Endodermal cell (in vitro differentiated cells): Measurements from ENCODE around the gene FRMPD4. TPM values are rescaled to one million over a fixed set of nuclear protein-coding genes. Genes with fewer than 3 reads are reported as not detected.

Experiments used
- DNase-seq: peaks from one replicate; pipeline ENCODE4 v3.0.0-alpha.2; 2017
- H3K27ac ChIP-seq: 2 replicates; pipeline ENCODE4 v1.5.1; 2013; ENCODE audit warnings: mild to moderate bottlenecking, low read depth, low read length, moderate library complexity
- H3K27me3 ChIP-seq: 2 replicates; pipeline ENCODE4 v1.6.1; 2013; ENCODE audit warnings: mild to moderate bottlenecking, low read length, moderate library complexity; ENCODE audit not compliant: insufficient read depth, control insufficient read depth, poor library complexity, severe bottlenecking
- H3K36me3 ChIP-seq: 2 replicates; pipeline ENCODE4 v1.7.0; 2013; ENCODE audit warnings: mild to moderate bottlenecking, low read length, moderate library complexity; ENCODE audit not compliant: control insufficient read depth, insufficient read depth
- H3K4me1 ChIP-seq: one replicate; pipeline ENCODE4 v1.7.0; 2013; ENCODE audit warnings: low read length; ENCODE audit not compliant: control insufficient read depth, insufficient read depth
- H3K4me3 ChIP-seq: 2 replicates; pipeline ENCODE4 v1.5.1; 2013; ENCODE audit warnings: mild to moderate bottlenecking, low read length, moderate library complexity
- H3K9ac ChIP-seq: 2 replicates; pipeline ENCODE4 v1.6.1; 2013; ENCODE audit warnings: mild to moderate bottlenecking, low read length, moderate library complexity; ENCODE audit not compliant: poor library complexity, severe bottlenecking; ENCODE audit errors: extremely low read depth
- H3K9me3 ChIP-seq: 2 replicates; pipeline ENCODE4 v1.6.1; 2013; ENCODE audit warnings: mild to moderate bottlenecking, low read length, moderate library complexity; ENCODE audit not compliant: control insufficient read depth
- H3K27ac Mint-ChIP-seq: 2 replicates; pipeline ENCODE4 v1.8.0; 2020; ENCODE audit warnings: mixed read lengths
- H3K27me3 Mint-ChIP-seq: 2 replicates; pipeline ENCODE4 v1.8.0; 2021; ENCODE audit warnings: mild to moderate bottlenecking, mixed read lengths; ENCODE audit not compliant: insufficient read depth
- H3K36me3 Mint-ChIP-seq: 2 replicates; pipeline ENCODE4 v1.8.0; 2020; ENCODE audit warnings: low read depth, mixed read lengths
- H3K4me1 Mint-ChIP-seq: 2 replicates; pipeline ENCODE4 v1.8.0; 2020; ENCODE audit warnings: mixed read lengths
- H3K4me3 Mint-ChIP-seq: 2 replicates; pipeline ENCODE4 v1.8.0; 2020; ENCODE audit warnings: mild to moderate bottlenecking, moderate library complexity, mixed read lengths
- H3K9me3 Mint-ChIP-seq: 2 replicates; pipeline ENCODE4 v1.8.0; 2020; ENCODE audit warnings: mild to moderate bottlenecking, mixed read lengths
- CTCF ChIP-seq: fragments of 200-600 bp; sonication (generic); conservative IDR thresholded peaks from 2 replicates; pipeline ENCODE4 v1.5.0; 2021; ENCODE audit warnings: antibody characterized with exemption, mild to moderate bottlenecking
- WGBS, 2 experiments: methylation state at CpG; one replicate each; pipeline versions ENCODE4 v1.1.5 to v1.1.7; 2013; ENCODE audit warnings: missing lambda C conversion rate in 2 of 2, mixed read lengths in 1 of 2; ENCODE audit not compliant: insufficient coverage in 1 of 2, insufficient read length in 1 of 2; 5-methylcytosine and 5-hydroxymethylcytosine counted together
- total RNA-seq, 2 donors: library from RNA; stranded (reverse); fragmentation: NEBNext Ultra II Directional in 1 of 2; extraction: Animal tissue kit (Norgen Biotek cat#: 25700) in 1 of 2; gene quantifications; 2 replicates in 1 of 2; 3 replicates in 1 of 2; pipeline ENCODE4 v1.2.1, GENCODE V29; 2021

The FRMPD4 gene
- total RNA-seq, 2 donors from 2014 or later = 0.09 to 0.81 TPM

DNA sequence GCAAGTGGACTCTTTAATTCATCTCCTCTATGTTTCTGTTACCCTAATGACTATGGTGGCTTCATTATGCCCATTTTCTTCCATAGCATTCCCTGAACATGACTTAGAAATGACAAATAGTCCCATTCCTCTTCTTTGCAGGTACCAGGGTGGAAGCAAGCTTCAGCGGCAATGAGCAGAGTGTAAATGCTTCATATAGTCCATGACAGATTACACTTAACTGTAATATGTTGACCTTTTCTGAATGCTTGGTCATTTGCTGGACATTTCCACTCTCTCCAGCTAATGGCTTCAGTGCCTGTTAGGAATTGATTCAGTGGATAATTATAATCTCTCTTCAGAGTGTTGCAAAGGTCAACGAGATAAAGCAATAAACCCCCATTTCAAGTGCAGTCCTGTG, 523.2 kb downstream of the FRMPD4 start:
- no peaks in the 10 kb centered on the region for H3K27me3 ChIP-seq
- H3K9ac ChIP-seq = no peak overlapping the region
- DNase-seq = no peak
- H3K36me3 ChIP-seq = no peaks in the 10 kb centered on the region
- H3K27ac ChIP-seq = no peak overlapping the region
- no peaks in the 10 kb centered on the region for H3K4me1 ChIP-seq
- Mint-ChIP-seq H3K4me3 (no peak overlapping the region), H3K36me3 (no peaks in the 10 kb centered on the region), H3K27ac (no peak overlapping the region), H3K4me1 (no peaks in the 10 kb centered on the region), H3K9me3 (peaks cover 51% of the 10 kb centered on the region), H3K27me3 (no peaks in the 10 kb centered on the region)
- H3K4me3 ChIP-seq = no peak overlapping the region
- TF ChIP-seq CTCF = no peak
- WGBS, 2 experiments = 88% methylated on average over 2 of the region's 2 CpGs; no CpG with 5 or more reads in 1 of the 2 experiments
- no peaks in the 10 kb centered on the region for H3K9me3 ChIP-seq

DNA sequence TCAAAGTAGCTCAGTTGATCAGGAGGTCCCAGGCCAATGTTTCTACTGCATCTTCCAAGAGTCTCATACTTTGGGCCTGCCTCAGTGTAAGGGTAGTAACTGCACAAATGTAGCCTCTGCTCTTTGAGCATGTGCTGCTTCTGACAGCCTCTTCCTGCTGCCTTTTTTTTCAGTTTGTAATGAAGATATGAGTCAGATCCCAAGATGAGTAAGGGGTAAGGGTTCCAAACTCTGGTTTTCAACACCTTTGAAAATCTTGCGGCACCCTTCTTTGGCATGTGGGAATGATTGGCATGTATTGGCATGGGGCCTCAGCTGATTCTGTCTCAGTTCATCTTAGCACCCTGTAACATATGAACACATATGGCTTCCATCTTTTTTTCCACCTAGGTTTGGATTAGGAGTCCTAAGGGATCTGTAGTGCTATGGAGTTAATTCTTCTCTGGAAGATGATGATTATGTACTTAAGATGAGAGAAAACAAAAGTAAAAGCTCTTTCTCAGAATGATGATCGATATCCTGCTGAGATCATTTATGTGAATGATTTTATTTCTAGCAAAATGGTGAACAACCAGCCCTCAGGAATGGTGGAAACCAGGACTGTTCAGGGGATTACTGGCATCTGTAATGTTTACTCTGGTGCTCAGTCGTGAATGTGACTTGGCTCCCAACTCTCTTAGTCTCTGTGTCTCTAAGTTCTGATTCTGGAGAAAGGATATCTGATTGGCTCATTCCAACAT, 534.3 kb downstream of the FRMPD4 start:
- WGBS, 2 experiments = 97% methylated on average over 3 of the region's 3 CpGs; no CpG with 5 or more reads in 1 of the 2 experiments
- H3K36me3 ChIP-seq = no peaks in the 10 kb centered on the region

DNA sequence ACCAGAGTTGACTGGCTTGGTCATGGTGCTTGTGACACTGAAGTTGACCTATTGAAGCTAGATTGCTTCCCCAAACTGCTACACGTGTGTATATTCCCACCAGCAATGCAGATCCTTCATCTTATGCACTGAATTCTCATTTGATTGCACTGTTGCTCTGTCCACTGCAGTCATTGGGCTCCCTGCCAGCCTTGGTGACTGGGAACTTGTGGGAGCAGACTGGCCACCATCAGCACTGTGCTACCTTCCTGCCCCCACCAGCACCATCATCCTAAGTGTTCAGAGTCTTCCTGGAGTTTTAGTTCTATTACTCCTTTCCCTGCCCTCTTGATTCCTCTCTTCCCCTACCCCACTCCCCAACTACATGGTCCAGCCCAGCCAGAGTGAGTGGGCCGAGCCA, 535.2 kb downstream of the FRMPD4 start:
- Mint-ChIP-seq H3K27me3 (no peaks in the 10 kb centered on the region), H3K27ac (no peak overlapping the region), H3K9me3 (peaks cover 59% of the 10 kb centered on the region), H3K4me3 (no peak overlapping the region), H3K4me1 (no peaks in the 10 kb centered on the region), H3K36me3 (no peaks in the 10 kb centered on the region)
- no peak for DNase-seq
- Histone ChIP-seq H3K27ac (no peak overlapping the region), H3K27me3 (no peaks in the 10 kb centered on the region), H3K4me1 (no peaks in the 10 kb centered on the region), H3K4me3 (no peak overlapping the region), H3K9ac (no peak overlapping the region), H3K9me3 (no peaks in the 10 kb centered on the region), H3K36me3 (no peaks in the 10 kb centered on the region)
- 53% methylated on average over 1 of the region's 2 CpGs; no CpG with 5 or more reads in 1 of the 2 experiments for WGBS, 2 experiments
- TF ChIP-seq CTCF = no peak

More for the DNA sequence above, 534.3 kb downstream of the FRMPD4 start:
- H3K4me1 ChIP-seq = no peaks in the 10 kb centered on the region
- Mint-ChIP-seq H3K27me3 (no peaks in the 10 kb centered on the region), H3K36me3 (no peaks in the 10 kb centered on the region), H3K4me1 (no peaks in the 10 kb centered on the region), H3K9me3 (peaks cover 58% of the 10 kb centered on the region), H3K27ac (no peak overlapping the region), H3K4me3 (no peak overlapping the region)
- no peak overlapping the region for H3K4me3 ChIP-seq
- DNase-seq = no peak
- TF ChIP-seq CTCF = no peak
- H3K9ac ChIP-seq = no peak overlapping the region
- H3K9me3 ChIP-seq = no peaks in the 10 kb centered on the region
- no peaks in the 10 kb centered on the region for H3K27me3 ChIP-seq
- no peak overlapping the region for H3K27ac ChIP-seq
